Body of pancreas (tissue), 4 donors: ENCODE results near the gene CRIP1. TPM values are rescaled to one million over a fixed set of nuclear protein-coding genes. Genes with fewer than 3 reads are reported as not detected.

Experiments used
- ATAC-seq: fragments of 150-250 bp; one replicate; pipeline ENCODE4 v1.9.1; 2016
- DNase-seq, 4 donors: peaks; one replicate each; pipeline ENCODE4 v3.0.0-alpha.2; 2019
- H3K27ac ChIP-seq, 4 donors: fragments of 200-600 bp; sonication (generic); 1 replicate in 3 of 4; 2 replicates in 1 of 4; pipeline versions ENCODE4 v1.5.1 to v1.6.1; 2016 to 2019; ENCODE audit warnings: mild to moderate bottlenecking in 1 of 4, mixed read lengths in 1 of 4, moderate library complexity in 1 of 4
- H3K27me3 ChIP-seq, 2 donors: fragments of 200-600 bp; sonication (generic); one replicate each; pipeline ENCODE4 v1.6.0; 2016; ENCODE audit warnings: mild to moderate bottlenecking in 1 of 2
- H3K36me3 ChIP-seq, 2 donors: fragments of 200-600 bp; sonication (generic); replicated peaks in 1 of 2; 2 replicates each; pipeline ENCODE4 v1.5.1; 2016; ENCODE audit warnings: low read depth in 2 of 2; ENCODE audit not compliant: insufficient read depth in 1 of 2
- H3K4me1 ChIP-seq: fragments of 200-600 bp; sonication (generic); one replicate; pipeline ENCODE4 v1.6.0; 2016
- H3K4me3 ChIP-seq, 2 donors: fragments of 200-600 bp; sonication (generic); 1 replicate in 1 of 2; 2 replicates in 1 of 2; pipeline ENCODE4 v1.5.1; 2016 to 2019
- H3K9me3 ChIP-seq, 3 donors: fragments of 200-600 bp; sonication (generic); 1 replicate in 2 of 3; 2 replicates in 1 of 3; pipeline ENCODE4 v1.5.1; 2016
- POLR2A ChIP-seq, 3 donors: fragments of 450-650 bp; IDR thresholded peaks; one replicate each; pipeline ENCODE4 v1.6.1; 2016; ENCODE audit warnings: antibody characterized with exemption in 3 of 3, mild to moderate bottlenecking in 2 of 3
- WGBS, 2 donors: methylation state at CpG; one replicate each; pipeline ENCODE4 v1.1.5; 2017; 5-methylcytosine and 5-hydroxymethylcytosine counted together
- intact Hi-C: fragments of 100-400 bp; cut with DNase I; formaldehyde crosslinking; loops from one replicate; pipeline ENCODE4 v1.15.1; 2023
- total RNA-seq, 2 donors: library from RNA; depleted of rRNA; stranded (reverse); fragments of >200 nt; gene quantifications; one replicate each; pipeline ENCODE4 v1.1.0, GENCODE V29; 2016
- TF ChIP-seq, protein P1 (sequence below), 7 experiments: fragments of 450-650 bp in 4 of 7; fragments of 200-600 bp in 3 of 7; sonication (generic) in 3 of 7; IDR thresholded peaks; one replicate each; pipeline ENCODE4 v1.5.1; 2016 to 2019; ENCODE audit warnings: antibody characterized with exemption in 7 of 7

CRIP1 gene
- total RNA-seq, 2 donors from 2014 or later: 2.6 to 5.4 TPM

DNA sequence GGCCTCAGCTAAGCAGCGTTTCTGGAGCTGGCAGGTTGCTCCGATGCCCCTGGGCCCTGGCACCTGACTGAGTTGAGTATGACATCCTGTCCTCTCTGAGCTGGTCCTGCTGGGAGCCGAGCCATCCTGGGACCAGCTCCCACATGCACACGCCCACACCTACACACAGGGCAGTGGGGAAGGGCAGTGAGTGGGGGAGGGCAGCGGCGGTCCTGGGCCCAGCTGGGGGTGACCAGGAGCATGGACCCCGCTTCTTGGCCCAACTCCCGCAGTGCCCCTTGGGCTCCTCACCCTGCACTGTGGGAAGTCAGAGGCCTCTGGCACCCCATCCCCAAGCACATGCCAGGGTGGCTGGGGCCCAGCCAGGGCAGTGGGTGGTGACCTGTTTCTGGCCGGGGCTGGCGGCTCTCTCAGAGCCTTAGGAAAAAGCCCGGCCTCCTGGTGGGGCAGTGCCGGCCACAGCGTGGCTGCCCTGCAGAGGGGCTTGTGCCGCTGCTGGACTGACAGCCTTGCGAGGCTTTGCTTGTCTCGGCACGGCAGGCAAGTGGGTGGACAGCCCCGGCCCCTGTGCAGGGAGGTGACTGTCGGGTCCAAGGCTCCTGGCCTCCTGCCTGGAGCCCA lies 18.0 kb upstream of the CRIP1 start:
- TF ChIP-seq POLR2A (IDR thresholded peaks at IDR 0.05): no peak
- TF ChIP-seq, protein P1, sequence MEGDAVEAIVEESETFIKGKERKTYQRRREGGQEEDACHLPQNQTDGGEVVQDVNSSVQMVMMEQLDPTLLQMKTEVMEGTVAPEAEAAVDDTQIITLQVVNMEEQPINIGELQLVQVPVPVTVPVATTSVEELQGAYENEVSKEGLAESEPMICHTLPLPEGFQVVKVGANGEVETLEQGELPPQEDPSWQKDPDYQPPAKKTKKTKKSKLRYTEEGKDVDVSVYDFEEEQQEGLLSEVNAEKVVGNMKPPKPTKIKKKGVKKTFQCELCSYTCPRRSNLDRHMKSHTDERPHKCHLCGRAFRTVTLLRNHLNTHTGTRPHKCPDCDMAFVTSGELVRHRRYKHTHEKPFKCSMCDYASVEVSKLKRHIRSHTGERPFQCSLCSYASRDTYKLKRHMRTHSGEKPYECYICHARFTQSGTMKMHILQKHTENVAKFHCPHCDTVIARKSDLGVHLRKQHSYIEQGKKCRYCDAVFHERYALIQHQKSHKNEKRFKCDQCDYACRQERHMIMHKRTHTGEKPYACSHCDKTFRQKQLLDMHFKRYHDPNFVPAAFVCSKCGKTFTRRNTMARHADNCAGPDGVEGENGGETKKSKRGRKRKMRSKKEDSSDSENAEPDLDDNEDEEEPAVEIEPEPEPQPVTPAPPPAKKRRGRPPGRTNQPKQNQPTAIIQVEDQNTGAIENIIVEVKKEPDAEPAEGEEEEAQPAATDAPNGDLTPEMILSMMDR (IDR thresholded peaks at IDR 0.05): no peak
- H3K4me3 ChIP-seq: no peak overlapping the region
- H3K4me1 ChIP-seq: peaks cover 31% of the 10 kb centered on the region
- no peaks in the 10 kb centered on the region for H3K27me3 ChIP-seq
- H3K9me3 ChIP-seq: no peaks in the 10 kb centered on the region
- intact Hi-C loops: no loop called here
- peaks cover 0 to 11% of the 10 kb centered on the region in 2 donors for H3K36me3 ChIP-seq
- peak overlapping the region in 2 of 4 donors; percentile 50 to 53 for H3K27ac ChIP-seq
- DNase-seq (no peak), ATAC-seq (no peak)
- WGBS, 2 donors: 70 to 92% methylated on average over 6 to 19 of the region's 19 CpGs

DNA sequence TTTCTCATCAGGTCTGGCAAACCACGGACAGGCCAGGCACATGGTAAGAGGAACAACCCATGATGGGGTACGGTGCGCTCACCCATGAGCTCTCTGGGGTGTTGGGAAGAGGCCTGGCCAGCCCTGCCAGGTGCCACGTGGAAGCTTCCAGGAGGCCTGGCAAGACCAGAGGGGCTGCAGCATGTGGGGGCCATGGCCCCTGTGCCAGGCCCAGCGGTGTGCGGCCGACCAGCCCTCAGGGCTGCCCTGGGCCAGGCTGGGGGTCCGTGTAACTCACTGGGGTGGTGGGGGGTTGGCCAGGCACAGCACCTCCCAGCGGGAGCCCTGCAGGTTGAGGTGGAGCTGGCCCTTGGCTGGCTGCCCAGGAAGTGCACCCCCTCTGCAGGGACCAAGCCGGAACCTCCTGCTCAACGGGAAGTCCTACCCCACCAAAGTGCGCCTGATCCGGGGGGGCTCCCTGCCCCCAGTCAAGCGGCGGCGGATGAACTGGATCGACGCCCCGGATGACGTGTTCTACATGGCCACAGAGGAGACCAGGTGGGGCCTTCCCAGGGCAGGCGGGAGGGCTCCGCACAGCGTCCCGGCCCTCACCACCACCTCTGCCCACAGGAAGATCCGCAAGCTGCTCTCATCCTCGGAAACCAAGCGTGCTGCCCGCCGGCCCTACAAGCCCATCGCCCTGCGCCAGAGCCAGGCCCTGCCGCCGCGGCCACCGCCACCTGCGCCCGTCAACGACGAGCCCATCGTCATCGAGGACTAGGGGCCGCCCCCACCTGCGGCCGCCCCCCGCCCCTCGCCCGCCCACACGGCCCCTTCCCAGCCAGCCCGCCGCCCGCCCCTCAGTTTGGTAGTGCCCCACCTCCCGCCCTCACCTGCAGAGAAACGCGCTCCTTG lies 17.0 kb upstream of the CRIP1 start:
- no peak overlapping the region for H3K4me3 ChIP-seq
- WGBS, 2 donors: 72 to 84% methylated on average over 18 to 53 of the region's 54 CpGs
- H3K4me1 ChIP-seq: peaks cover 37% of the 10 kb centered on the region
- no peak for ATAC-seq
- intact Hi-C loops: no loop called here
- TF ChIP-seq, protein P1 (IDR thresholded peaks at IDR 0.05): no peak
- no peak for TF ChIP-seq POLR2A (IDR thresholded peaks at IDR 0.05)
- peak overlapping the region in 2 of 4 donors; percentile 50 to 53 for H3K27ac ChIP-seq
- peaks cover 0 to 5% of the 10 kb centered on the region in 2 donors for H3K36me3 ChIP-seq
- no peaks in the 10 kb centered on the region for H3K27me3 ChIP-seq
- H3K9me3 ChIP-seq: no peaks in the 10 kb centered on the region
- DNase-seq: peak in 3 of 4 donors; percentile 52 to 58 (median 58)

DNA sequence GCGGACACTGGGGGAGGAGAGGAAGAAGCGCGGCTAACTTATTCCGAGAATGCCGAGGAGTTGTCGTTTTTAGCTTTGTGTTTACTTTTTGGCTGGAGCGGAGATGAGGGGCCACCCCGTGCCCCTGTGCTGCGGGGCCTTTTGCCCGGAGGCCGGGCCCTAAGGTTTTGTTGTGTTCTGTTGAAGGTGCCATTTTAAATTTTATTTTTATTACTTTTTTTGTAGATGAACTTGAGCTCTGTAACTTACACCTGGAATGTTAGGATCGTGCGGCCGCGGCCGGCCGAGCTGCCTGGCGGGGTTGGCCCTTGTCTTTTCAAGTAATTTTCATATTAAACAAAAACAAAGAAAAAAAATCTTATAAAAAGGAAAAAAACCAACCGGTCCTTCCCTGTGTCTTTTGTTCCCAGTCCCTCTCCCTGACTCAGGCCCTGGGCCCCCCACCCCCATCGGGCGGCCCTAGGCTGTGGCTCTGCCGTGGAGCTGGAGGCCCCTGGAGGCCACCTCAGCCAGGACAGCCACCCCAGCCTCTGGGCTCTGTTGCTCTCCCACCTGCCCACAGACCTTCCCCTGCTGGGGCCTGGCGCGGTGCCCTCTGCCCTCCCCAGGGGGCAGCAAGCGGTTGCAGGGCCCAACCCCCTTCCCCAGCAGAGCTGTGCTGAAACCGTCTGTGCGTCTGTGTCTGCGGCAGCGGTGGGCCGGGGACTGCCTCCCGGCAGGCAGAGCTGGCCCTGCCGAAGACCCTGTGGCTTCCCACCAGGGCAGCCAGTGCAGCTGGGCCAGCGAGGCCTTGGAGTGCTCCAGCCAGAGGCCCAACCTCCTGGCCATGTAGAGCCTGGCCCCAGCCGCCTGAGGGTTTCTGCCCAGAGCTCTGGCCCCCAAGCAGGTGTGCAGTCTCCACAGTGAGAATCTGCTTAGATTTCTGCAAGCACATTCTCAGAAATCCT lies 16.1 kb upstream of the CRIP1 start:
- no peak overlapping the region for H3K4me3 ChIP-seq
- intact Hi-C loops: no loop called here
- H3K27me3 ChIP-seq: no peaks in the 10 kb centered on the region
- 87 to 94% methylated on average over 19 to 34 of the region's 34 CpGs for WGBS, 2 donors
- H3K9me3 ChIP-seq: no peaks in the 10 kb centered on the region
- no peak for DNase-seq
- no peak for TF ChIP-seq POLR2A (IDR thresholded peaks at IDR 0.05)
- TF ChIP-seq, protein P1 (IDR thresholded peaks at IDR 0.05): no peak
- peak overlapping the region in 2 of 4 donors; percentile 44 to 50 for H3K27ac ChIP-seq
- H3K36me3 ChIP-seq: no peaks in the 10 kb centered on the region
- peaks cover 46% of the 10 kb centered on the region for H3K4me1 ChIP-seq
- no peak for ATAC-seq

DNA sequence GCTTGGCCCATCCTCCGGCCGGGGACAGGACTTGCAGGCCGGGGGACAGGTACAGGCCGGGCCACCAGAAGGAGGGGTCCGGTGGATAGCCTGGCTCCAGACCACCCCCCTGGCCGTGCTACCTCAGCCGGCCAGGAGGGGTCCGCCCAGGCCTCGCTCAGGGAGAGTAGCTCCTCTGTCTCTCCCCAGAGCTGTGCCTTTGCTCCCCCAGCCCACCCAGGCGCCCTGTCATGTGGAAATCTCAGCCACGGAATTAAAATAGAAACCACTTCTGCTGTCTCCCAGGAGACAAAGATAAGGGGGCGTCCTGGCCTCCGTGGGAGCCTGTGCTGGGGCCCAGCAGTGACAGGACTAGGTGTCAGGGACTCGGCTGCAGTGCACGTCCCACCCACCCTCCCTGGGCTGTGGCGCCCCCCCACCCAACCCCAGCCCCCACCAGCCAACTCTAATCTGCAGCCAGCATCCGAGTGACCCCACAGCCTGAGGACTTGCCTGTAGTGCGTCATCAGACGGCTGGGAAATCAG lies 15.3 kb upstream of the CRIP1 start:
- DNase-seq (no peak), ATAC-seq (no peak)
- TF ChIP-seq POLR2A (IDR thresholded peaks at IDR 0.05): no peak
- TF ChIP-seq, protein P1 (IDR thresholded peaks at IDR 0.05): no peak
- Histone ChIP-seq H3K27ac (peak overlapping the region in 2 of 4 donors; percentile 44 to 81), H3K36me3 (no peaks in the 10 kb centered on the region), H3K27me3 (no peaks in the 10 kb centered on the region), H3K4me3 (no peak overlapping the region), H3K9me3 (no peaks in the 10 kb centered on the region), H3K4me1 (peaks cover 53% of the 10 kb centered on the region)
- intact Hi-C loops: no loop called here
- WGBS, 2 donors: 57 to 93% methylated on average over 3 to 19 of the region's 19 CpGs
